B cell (primary cell): Measurements from ENCODE around the gene CYTH3. TPM values are rescaled to one million over a fixed set of nuclear protein-coding genes. Genes with fewer than 3 reads are reported as not detected.

Experiments used
- ATAC-seq: fragments of 200-7000 bp; cut with Tn5 transposase; one replicate; pipeline ENCODE4 v1.10.0; 2021; ENCODE audit warnings: low read depth, mild to moderate bottlenecking, moderate number of reproducible peaks, moderate library complexity
- CTCF ChIA-PET: fragments of 350-600 bp; sonication (Branson Sonifier 250); formaldehyde crosslinking; loops from one replicate; lab custom pipeline; 2021; ENCODE audit warnings: antibody characterized with exemption, inconsistent platforms; lab: Charles Lee
- POLR2A ChIA-PET: fragments of 350-600 bp; sonication (Branson Sonifier 250); formaldehyde crosslinking; loops from one replicate; lab custom pipeline; 2021; ENCODE audit warnings: antibody characterized with exemption; lab: Charles Lee
- DNase-seq: peaks from one replicate; pipeline ENCODE4 v3.0.0; 2013
- H2AFZ ChIP-seq: 2 replicates; pipeline ENCODE4 v1.6.1; 2012; ENCODE audit warnings: mild to moderate bottlenecking, low read depth, low read length; ENCODE audit not compliant: insufficient read depth, poor library complexity, severe bottlenecking
- H3K27ac ChIP-seq, 2 donors: 1 replicate in 1 of 2; 2 replicates in 1 of 2; pipeline ENCODE4 v1.5.1; 2012 to 2013; ENCODE audit warnings: low read length in 2 of 2, mild to moderate bottlenecking in 2 of 2, moderate library complexity in 1 of 2
- H3K27me3 ChIP-seq, 4 experiments: fragments of 200-600 bp in 1 of 4; sonication (generic) in 1 of 4; replicated peaks in 1 of 4; 1 replicate in 2 of 4; 2 replicates in 2 of 4; pipeline versions ENCODE4 v1.6.1 to v1.7.0; 2013 to 2016; ENCODE audit warnings: low read length in 3 of 4, mild to moderate bottlenecking in 2 of 4, mixed read lengths in 1 of 4, moderate library complexity in 1 of 4; ENCODE audit not compliant: insufficient read depth in 4 of 4, control insufficient read depth in 3 of 4; ENCODE audit errors: control extremely low read depth in 1 of 4
- H3K36me3 ChIP-seq, 2 experiments: replicated peaks in 1 of 2; 1 replicate in 1 of 2; 2 replicates in 1 of 2; pipeline versions ENCODE4 v1.6.1 to v1.7.1; 2013; ENCODE audit warnings: low read length in 1 of 2; ENCODE audit not compliant: insufficient read depth in 2 of 2, control insufficient read depth in 1 of 2; ENCODE audit errors: control extremely low read depth in 1 of 2, extremely low read depth in 1 of 2
- H3K4me1 ChIP-seq, 2 donors: fragments of 200-600 bp in 1 of 2; sonication (generic) in 1 of 2; 1 replicate in 1 of 2; 2 replicates in 1 of 2; pipeline versions ENCODE4 v1.5.1 to v1.6.1; 2013 to 2017; ENCODE audit warnings: low read length in 2 of 2; ENCODE audit not compliant: control insufficient read depth in 2 of 2, insufficient read depth in 2 of 2
- H3K4me2 ChIP-seq: replicated peaks from 2 replicates; pipeline ENCODE3; 2012; ENCODE audit warnings: mild to moderate bottlenecking, low read depth, low read length; ENCODE audit not compliant: poor library complexity, severe bottlenecking
- H3K4me3 ChIP-seq, 5 experiments: fragments of 200-600 bp in 1 of 5; sonication (generic) in 1 of 5; 1 replicate in 3 of 5; 2 replicates in 2 of 5; pipeline versions ENCODE4 v1.5.1 to v1.7.0; 2011 to 2016; ENCODE audit warnings: low read length in 4 of 5, mild to moderate bottlenecking in 4 of 5, low read depth in 2 of 5, control low read depth in 1 of 5, moderate library complexity in 1 of 5; ENCODE audit not compliant: insufficient read depth in 1 of 5; ENCODE audit errors: control extremely low read depth in 1 of 5, extremely low read depth in 1 of 5
- H3K79me2 ChIP-seq: fragments of 200-600 bp; sonication (generic); one replicate; pipeline ENCODE4 v1.6.0; 2016; ENCODE audit warnings: low read length; ENCODE audit not compliant: control insufficient read depth, insufficient read depth
- H3K9ac ChIP-seq: fragments of 200-600 bp; sonication (generic); 2 replicates; pipeline ENCODE4 v1.6.1; 2017; ENCODE audit warnings: mild to moderate bottlenecking, low read length, moderate library complexity
- H3K9me3 ChIP-seq, 3 donors: one replicate each; pipeline versions ENCODE4 v1.6.1 to v1.7.1; 2013; ENCODE audit warnings: low read length in 2 of 3; ENCODE audit not compliant: control insufficient read depth in 2 of 3, insufficient read depth in 1 of 3; ENCODE audit errors: control extremely low read depth in 1 of 3
- H4K20me1 ChIP-seq: 2 replicates; pipeline ENCODE4 v1.6.0; 2012; ENCODE audit warnings: mild to moderate bottlenecking, low read length; ENCODE audit not compliant: insufficient read depth, control insufficient read depth, poor library complexity, severe bottlenecking
- H3K27ac Mint-ChIP-seq: one replicate; pipeline ENCODE4 v1.8.0; 2021; ENCODE audit warnings: mixed read lengths
- H3K27me3 Mint-ChIP-seq: one replicate; pipeline ENCODE4 v1.8.0; 2021; ENCODE audit warnings: mixed read lengths
- H3K4me1 Mint-ChIP-seq: one replicate; pipeline ENCODE4 v1.8.0; 2021; ENCODE audit warnings: mixed read lengths
- H3K4me3 Mint-ChIP-seq: one replicate; pipeline ENCODE4 v1.8.0; 2021; ENCODE audit warnings: mixed read lengths
- H3K9me3 Mint-ChIP-seq: one replicate; pipeline ENCODE4 v1.8.0; 2022; ENCODE audit warnings: mixed read lengths; ENCODE audit not compliant: insufficient read depth
- CTCF ChIP-seq: fragments of 200-600 bp; IDR thresholded peaks from one replicate; pipeline ENCODE4 v1.8.0; 2022; ENCODE audit warnings: antibody characterized with exemption, mild to moderate bottlenecking
- EZH2 ChIP-seq: IDR thresholded peaks from 2 replicates; pipeline ENCODE4 v1.6.1; 2012; ENCODE audit warnings: borderline replicate concordance, low read depth, mild to moderate bottlenecking, moderate library complexity, low read length; ENCODE audit not compliant: insufficient read depth, poor library complexity, severe bottlenecking
- WGBS: methylation state at CpG from one replicate; pipeline ENCODE4 v1.1.5; 2013; ENCODE audit warnings: missing lambda C conversion rate; ENCODE audit not compliant: insufficient coverage; 5-methylcytosine and 5-hydroxymethylcytosine counted together
- intact Hi-C: fragments of 100-400 bp; cut with micrococcal nuclease; formaldehyde crosslinking; loops from one replicate; pipeline ENCODE4 v1.10.0; 2022
- polyA plus RNA-seq: library from polyadenylated mRNA; depleted of rRNA; stranded (reverse); fragments of >200 nt; gene quantifications from 2 replicates; pipeline ENCODE4 v1.2.3, GENCODE V29; 2012
- total RNA-seq, 2 donors: library from RNA; stranded (reverse); fragments of 120-200 nt in 1 of 2; gene quantifications; 1 replicate in 1 of 2; 2 replicates in 1 of 2; pipeline versions ENCODE4 v1.2.3 to v1.2.4, GENCODE V29; 2013 to 2022

CYTH3 gene
- total and polyA plus RNA-seq, 2 donors (not counting 1 experiment from before 2014, with no cell fraction given) = 5.2 to 11.3 TPM

- peaks cover 3 to 26% of the 10 kb centered on the region in 2 experiments for H3K36me3 ChIP-seq
- intact Hi-C loops = loop anchor here (10.0 kb wide), 1 partner anchor 273 kb away; no protein-coding TSS in a partner anchor
- H3K79me2 ChIP-seq = no peaks in the 10 kb centered on the region
- H3K27me3 ChIP-seq = no peaks in the 10 kb centered on the region
- Mint-ChIP-seq H3K27me3 (no peaks in the 10 kb centered on the region), H3K4me3 (no peak overlapping the region), H3K4me1 (peaks cover 6% of the 10 kb centered on the region), H3K9me3 (no peaks in the 10 kb centered on the region), H3K27ac (no peak overlapping the region)
- H3K27ac ChIP-seq = no peak overlapping the region
- no peak for DNase-seq
- POLR2A ChIA-PET = no interaction called here
- H3K4me3 ChIP-seq = no peak overlapping the region
- ATAC-seq = no peak
- H3K9ac ChIP-seq = no peak overlapping the region
- H4K20me1 ChIP-seq = peaks cover 9% of the 10 kb centered on the region
- H3K4me1 ChIP-seq = peaks cover 4 to 10% of the 10 kb centered on the region in 2 donors
- WGBS = 94% methylated on average over 8 of the region's 8 CpGs
- CTCF ChIA-PET = interaction anchor here (1.4 kb wide), 1 partner anchor 161 kb away, joined by 5 read pairs; no protein-coding TSS in a partner anchor
- H3K9me3 ChIP-seq = no peaks in the 10 kb centered on the region
- H2AFZ ChIP-seq = no peak overlapping the region
- TF ChIP-seq EZH2 = no peak
- TF ChIP-seq CTCF = no peak
- H3K4me2 ChIP-seq = no peak overlapping the region
Observed at GRCh38 chr7:6162331-6162620, 110.1 kb downstream of the CYTH3 start.

GRCh38 chr7:6161463-6162330 is 110.7 kb downstream of the CYTH3 start:
- intact Hi-C loops = loop anchor here (2.0 to 10.0 kb wide), 2 partner anchors 161 to 273 kb away; no protein-coding TSS in a partner anchor
- 84% methylated on average over 6 of the region's 15 CpGs for WGBS
- H3K4me2 ChIP-seq = no peak overlapping the region

More at GRCh38 chr7:6161463-6162330, 110.7 kb downstream of the CYTH3 start:
- Histone ChIP-seq H3K27me3 (no peaks in the 10 kb centered on the region), H3K27ac (no peak overlapping the region), H3K79me2 (no peaks in the 10 kb centered on the region), H2AFZ (no peak overlapping the region), H3K4me1 (peaks cover 2 to 5% of the 10 kb centered on the region in 2 donors), H3K9me3 (no peaks in the 10 kb centered on the region), H3K9ac (no peak overlapping the region), H3K36me3 (peaks cover 3 to 31% of the 10 kb centered on the region in 2 experiments), H4K20me1 (peaks cover 9% of the 10 kb centered on the region), H3K4me3 (no peak overlapping the region)
- Mint-ChIP-seq H3K9me3 (no peaks in the 10 kb centered on the region), H3K27ac (no peak overlapping the region), H3K4me3 (no peak overlapping the region), H3K4me1 (peaks cover 1% of the 10 kb centered on the region), H3K27me3 (no peaks in the 10 kb centered on the region)
- ChIA-PET POLR2A (no interaction called here), CTCF (interaction anchor here (0.6 to 1.4 kb wide), 2 partner anchors 162 to 189 kb away, joined by 3 to 5 read pairs; no protein-coding TSS in a partner anchor)
- ATAC-seq = no peak
- TF ChIP-seq CTCF = no peak
- no peak for TF ChIP-seq EZH2
- no peak for DNase-seq
